ENCODE results near the gene PNMT. TPM values are rescaled to one million over a fixed set of nuclear protein-coding genes. Genes with fewer than 3 reads are reported as not detected.

Gene PNMT
- polyA plus RNA-seq, 1 of the 3 experiments (the other 2 are of a cell fraction): 0.07 TPM

DNA sequence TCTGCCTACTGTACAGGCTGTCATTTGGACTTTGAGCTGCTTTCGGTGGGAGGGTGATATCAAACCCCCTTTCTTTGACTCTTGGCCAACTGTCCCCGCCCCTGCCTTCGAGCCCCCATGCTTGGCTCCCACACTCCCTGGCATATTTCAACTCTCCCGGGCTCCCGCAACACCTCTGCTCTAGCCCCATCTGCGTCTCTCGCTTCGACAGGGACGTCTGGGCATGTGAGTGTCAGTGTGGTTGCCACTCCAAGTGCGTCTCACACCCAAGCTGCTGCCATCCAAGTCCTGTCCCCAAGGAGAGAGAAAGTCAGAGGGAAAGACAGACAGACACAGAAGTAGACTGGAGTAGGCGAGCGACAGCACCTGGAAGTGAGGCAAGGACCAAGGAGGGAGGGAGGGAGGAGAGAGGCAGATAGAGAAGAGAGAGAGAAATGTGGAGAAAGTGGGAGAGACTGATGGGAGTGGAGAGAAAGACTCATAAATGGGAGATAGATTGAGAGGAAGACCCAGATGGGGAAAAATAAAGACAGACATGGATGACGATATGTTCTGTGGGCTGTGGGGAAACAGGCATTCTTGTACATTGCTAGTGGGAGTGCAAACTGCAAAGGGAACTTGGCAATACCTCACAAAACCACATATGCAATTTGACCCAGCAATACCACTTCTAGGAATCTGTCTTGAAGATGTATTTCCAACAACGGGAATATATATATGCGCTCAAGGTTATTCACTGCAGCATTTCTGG is 19.5 kb upstream of the PNMT start:
- no peak for TF ChIP-seq TEAD4 (IDR thresholded peaks at IDR 0.05; ENCODE audit: borderline replicate concordance, insufficient read depth)
- TF ChIP-seq FOXM1 (IDR thresholded peaks at IDR 0.05; ENCODE audit: low read depth): no peak
- TF ChIP-seq MXI1 (IDR thresholded peaks at IDR 0.05; ENCODE audit: low read depth, low read length): no peak
- TF ChIP-seq NFIC (IDR thresholded peaks at IDR 0.05; ENCODE audit: borderline replicate concordance): no peak
- no peak for TF ChIP-seq FOXJ3 (CRISPR knock-in tag; IDR thresholded peaks at IDR 0.05)
- TF ChIP-seq ELF1 (IDR thresholded peaks at IDR 0.05): no peak
- no peak for TF ChIP-seq EZH2phosphoT487 (IDR thresholded peaks at IDR 0.05; ENCODE audit: borderline replicate concordance, low read depth)
- no peak for TF ChIP-seq SIN3A (IDR thresholded peaks at IDR 0.05; ENCODE audit: borderline replicate concordance, low read depth, low read length)
- TF ChIP-seq, protein P1, sequence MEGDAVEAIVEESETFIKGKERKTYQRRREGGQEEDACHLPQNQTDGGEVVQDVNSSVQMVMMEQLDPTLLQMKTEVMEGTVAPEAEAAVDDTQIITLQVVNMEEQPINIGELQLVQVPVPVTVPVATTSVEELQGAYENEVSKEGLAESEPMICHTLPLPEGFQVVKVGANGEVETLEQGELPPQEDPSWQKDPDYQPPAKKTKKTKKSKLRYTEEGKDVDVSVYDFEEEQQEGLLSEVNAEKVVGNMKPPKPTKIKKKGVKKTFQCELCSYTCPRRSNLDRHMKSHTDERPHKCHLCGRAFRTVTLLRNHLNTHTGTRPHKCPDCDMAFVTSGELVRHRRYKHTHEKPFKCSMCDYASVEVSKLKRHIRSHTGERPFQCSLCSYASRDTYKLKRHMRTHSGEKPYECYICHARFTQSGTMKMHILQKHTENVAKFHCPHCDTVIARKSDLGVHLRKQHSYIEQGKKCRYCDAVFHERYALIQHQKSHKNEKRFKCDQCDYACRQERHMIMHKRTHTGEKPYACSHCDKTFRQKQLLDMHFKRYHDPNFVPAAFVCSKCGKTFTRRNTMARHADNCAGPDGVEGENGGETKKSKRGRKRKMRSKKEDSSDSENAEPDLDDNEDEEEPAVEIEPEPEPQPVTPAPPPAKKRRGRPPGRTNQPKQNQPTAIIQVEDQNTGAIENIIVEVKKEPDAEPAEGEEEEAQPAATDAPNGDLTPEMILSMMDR (IDR thresholded peaks at IDR 0.05): no peak
- no peak for TF ChIP-seq NRF1 (IDR thresholded peaks at IDR 0.05; ENCODE audit: low read depth, low read length)
- TF ChIP-seq GATA2 (CRISPR knock-in tag; IDR thresholded peaks at IDR 0.05): no peak
- TF ChIP-seq TCF12 (IDR thresholded peaks at IDR 0.05): no peak
- no peak for TF ChIP-seq CHD2 (IDR thresholded peaks at IDR 0.05; ENCODE audit: low read length, partially characterized antibody)
- TF ChIP-seq, protein P2, sequence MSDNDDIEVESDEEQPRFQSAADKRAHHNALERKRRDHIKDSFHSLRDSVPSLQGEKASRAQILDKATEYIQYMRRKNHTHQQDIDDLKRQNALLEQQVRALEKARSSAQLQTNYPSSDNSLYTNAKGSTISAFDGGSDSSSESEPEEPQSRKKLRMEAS (IDR thresholded peaks at IDR 0.05; ENCODE audit: low read depth): no peak
- H4K20me1 ChIP-seq (ENCODE audit: insufficient read depth): peaks cover 16% of the 10 kb centered on the region
- ChIA-PET POLR2A (no interaction called here), CTCF (interaction anchor here (0.6 to 7.2 kb wide), 6 partner anchors 10 to 66 kb away, joined by 3 to 83 read pairs (median 6); no protein-coding TSS in a partner anchor)
- no peaks in the 10 kb centered on the region for H3K27me3 ChIP-seq (ENCODE audit: insufficient read depth)
- H3K9me2 ChIP-seq: no peaks in the 10 kb centered on the region
- no peak overlapping the region for H2AFZ ChIP-seq (ENCODE audit: low read depth)
- H3K27ac ChIP-seq (ENCODE audit: low read depth in 2 of 2, low read length in 1 of 2): no peak overlapping the region
- DNase-seq: no peak
- WGBS (ENCODE audit: low lambda C conversion rate): 93% methylated on average over 15 of the region's 15 CpGs
- peaks cover 33% of the 10 kb centered on the region for H3K79me2 ChIP-seq (ENCODE audit: insufficient read depth)
- H3K36me3 ChIP-seq (replicated peaks in 1 of 2; ENCODE audit: control insufficient read depth in 1 of 2, insufficient read depth in 2 of 2, low read length in 1 of 2): no peaks in the 10 kb centered on the region
- H3K9ac ChIP-seq: no peak overlapping the region
- no peaks in the 10 kb centered on the region for H3F3A ChIP-seq (replicated peaks; ENCODE audit: insufficient read depth)
- no peak overlapping the region for H3K4me2 ChIP-seq
- H3K4me1 ChIP-seq (ENCODE audit: control insufficient read depth in 1 of 2, insufficient read depth in 2 of 2, low read depth in 1 of 2, low read length in 1 of 2): peaks cover 0 to 4% of the 10 kb centered on the region in 2 experiments; a peak in 1 of 4 replicates
- no peaks in the 10 kb centered on the region for H3K9me3 ChIP-seq
- H3K4me3 ChIP-seq (ENCODE audit: low read depth in 2 of 2, low read length in 1 of 2): no peak overlapping the region

DNA sequence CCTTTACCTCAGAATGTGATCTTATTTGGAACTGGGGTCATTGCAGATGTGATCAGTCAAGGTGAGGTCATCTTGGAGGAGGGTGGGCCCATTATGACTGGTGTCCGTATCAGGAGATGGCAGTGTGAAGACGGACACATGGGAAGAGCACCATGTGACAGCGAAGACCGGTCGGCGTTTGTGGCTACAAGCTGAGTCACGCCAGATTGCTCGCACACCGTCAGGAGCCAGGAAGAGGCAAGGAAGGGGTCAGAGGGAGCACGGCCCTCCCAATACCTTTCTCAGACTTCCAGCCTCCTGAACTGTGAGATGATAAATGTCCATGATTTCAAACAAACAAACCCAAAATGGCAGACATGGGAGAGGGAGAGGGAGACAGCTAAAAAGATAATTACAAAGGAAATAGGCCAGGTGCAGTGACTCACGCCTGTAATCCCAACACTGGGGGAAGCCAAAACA is 18.1 kb upstream of the PNMT start:
- Histone ChIP-seq H3K9ac (no peak overlapping the region), H3F3A (replicated peaks; ENCODE audit: insufficient read depth) (no peaks in the 10 kb centered on the region), H3K36me3 (replicated peaks in 1 of 2; ENCODE audit: control insufficient read depth in 1 of 2, insufficient read depth in 2 of 2, low read length in 1 of 2) (no peaks in the 10 kb centered on the region), H3K27ac (ENCODE audit: low read depth in 2 of 2, low read length in 1 of 2) (no peak overlapping the region), H3K4me2 (no peak overlapping the region), H2AFZ (ENCODE audit: low read depth) (no peak overlapping the region), H3K4me1 (ENCODE audit: control insufficient read depth in 1 of 2, insufficient read depth in 2 of 2, low read depth in 1 of 2, low read length in 1 of 2) (peaks cover 0 to 4% of the 10 kb centered on the region in 2 experiments; a peak in 1 of 4 replicates), H3K4me3 (ENCODE audit: low read depth in 2 of 2, low read length in 1 of 2) (no peak overlapping the region), H3K27me3 (ENCODE audit: insufficient read depth) (no peaks in the 10 kb centered on the region), H3K9me3 (no peaks in the 10 kb centered on the region), H3K9me2 (no peaks in the 10 kb centered on the region), H3K79me2 (ENCODE audit: insufficient read depth) (peaks cover 19% of the 10 kb centered on the region), H4K20me1 (ENCODE audit: insufficient read depth) (peaks cover 14% of the 10 kb centered on the region)
- POLR2A ChIA-PET: no interaction called here
- CTCF ChIA-PET: interaction anchor here (2.5 to 7.6 kb wide), 4 partner anchors 9 to 28 kb away, joined by 9 to 149 read pairs (median 88); partner anchors contain the start of genes PNMT, STARD3 and TCAP
- 96% methylated on average over 11 of the region's 11 CpGs for WGBS (ENCODE audit: low lambda C conversion rate)
- no peak for DNase-seq
- TF ChIP-seq, protein P3, sequence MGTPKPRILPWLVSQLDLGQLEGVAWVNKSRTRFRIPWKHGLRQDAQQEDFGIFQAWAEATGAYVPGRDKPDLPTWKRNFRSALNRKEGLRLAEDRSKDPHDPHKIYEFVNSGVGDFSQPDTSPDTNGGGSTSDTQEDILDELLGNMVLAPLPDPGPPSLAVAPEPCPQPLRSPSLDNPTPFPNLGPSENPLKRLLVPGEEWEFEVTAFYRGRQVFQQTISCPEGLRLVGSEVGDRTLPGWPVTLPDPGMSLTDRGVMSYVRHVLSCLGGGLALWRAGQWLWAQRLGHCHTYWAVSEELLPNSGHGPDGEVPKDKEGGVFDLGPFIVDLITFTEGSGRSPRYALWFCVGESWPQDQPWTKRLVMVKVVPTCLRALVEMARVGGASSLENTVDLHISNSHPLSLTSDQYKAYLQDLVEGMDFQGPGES (IDR thresholded peaks at IDR 0.05; ENCODE audit: low read depth, low read length): no peak
- TF ChIP-seq JUND (IDR thresholded peaks at IDR 0.05): no peak
- no peak for TF ChIP-seq NFIC (IDR thresholded peaks at IDR 0.05; ENCODE audit: borderline replicate concordance)
- no peak for TF ChIP-seq SMC3 (IDR thresholded peaks at IDR 0.05; ENCODE audit: low read depth, low read length)
- TF ChIP-seq CHD2 (IDR thresholded peaks at IDR 0.05; ENCODE audit: low read length, partially characterized antibody): no peak
- TF ChIP-seq GATA2 (CRISPR knock-in tag; IDR thresholded peaks at IDR 0.05): no peak
- TF ChIP-seq, protein P4, sequence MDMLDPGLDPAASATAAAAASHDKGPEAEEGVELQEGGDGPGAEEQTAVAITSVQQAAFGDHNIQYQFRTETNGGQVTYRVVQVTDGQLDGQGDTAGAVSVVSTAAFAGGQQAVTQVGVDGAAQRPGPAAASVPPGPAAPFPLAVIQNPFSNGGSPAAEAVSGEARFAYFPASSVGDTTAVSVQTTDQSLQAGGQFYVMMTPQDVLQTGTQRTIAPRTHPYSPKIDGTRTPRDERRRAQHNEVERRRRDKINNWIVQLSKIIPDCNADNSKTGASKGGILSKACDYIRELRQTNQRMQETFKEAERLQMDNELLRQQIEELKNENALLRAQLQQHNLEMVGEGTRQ (IDR thresholded peaks at IDR 0.05; ENCODE audit: borderline replicate concordance, low read depth, low read length): no peak
- TF ChIP-seq, protein P5, sequence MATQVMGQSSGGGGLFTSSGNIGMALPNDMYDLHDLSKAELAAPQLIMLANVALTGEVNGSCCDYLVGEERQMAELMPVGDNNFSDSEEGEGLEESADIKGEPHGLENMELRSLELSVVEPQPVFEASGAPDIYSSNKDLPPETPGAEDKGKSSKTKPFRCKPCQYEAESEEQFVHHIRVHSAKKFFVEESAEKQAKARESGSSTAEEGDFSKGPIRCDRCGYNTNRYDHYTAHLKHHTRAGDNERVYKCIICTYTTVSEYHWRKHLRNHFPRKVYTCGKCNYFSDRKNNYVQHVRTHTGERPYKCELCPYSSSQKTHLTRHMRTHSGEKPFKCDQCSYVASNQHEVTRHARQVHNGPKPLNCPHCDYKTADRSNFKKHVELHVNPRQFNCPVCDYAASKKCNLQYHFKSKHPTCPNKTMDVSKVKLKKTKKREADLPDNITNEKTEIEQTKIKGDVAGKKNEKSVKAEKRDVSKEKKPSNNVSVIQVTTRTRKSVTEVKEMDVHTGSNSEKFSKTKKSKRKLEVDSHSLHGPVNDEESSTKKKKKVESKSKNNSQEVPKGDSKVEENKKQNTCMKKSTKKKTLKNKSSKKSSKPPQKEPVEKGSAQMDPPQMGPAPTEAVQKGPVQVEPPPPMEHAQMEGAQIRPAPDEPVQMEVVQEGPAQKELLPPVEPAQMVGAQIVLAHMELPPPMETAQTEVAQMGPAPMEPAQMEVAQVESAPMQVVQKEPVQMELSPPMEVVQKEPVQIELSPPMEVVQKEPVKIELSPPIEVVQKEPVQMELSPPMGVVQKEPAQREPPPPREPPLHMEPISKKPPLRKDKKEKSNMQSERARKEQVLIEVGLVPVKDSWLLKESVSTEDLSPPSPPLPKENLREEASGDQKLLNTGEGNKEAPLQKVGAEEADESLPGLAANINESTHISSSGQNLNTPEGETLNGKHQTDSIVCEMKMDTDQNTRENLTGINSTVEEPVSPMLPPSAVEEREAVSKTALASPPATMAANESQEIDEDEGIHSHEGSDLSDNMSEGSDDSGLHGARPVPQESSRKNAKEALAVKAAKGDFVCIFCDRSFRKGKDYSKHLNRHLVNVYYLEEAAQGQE (IDR thresholded peaks at IDR 0.05; ENCODE audit: low read depth, low read length): no peak
